DMS79 (cell line): ENCODE data around the gene ARFIP2.
A peak's percentile ranks its signal among the peaks of the same experiment; 100 is the strongest.
"Not testable (repeated sequence)": the region's sequence is repeated elsewhere in the genome, so short reads cannot be mapped to it uniquely, and the experiment has no call there.

Source experiments
- DNase-seq: peaks from one replicate; lab custom pipeline; 2025; lab: John Stamatoyannopoulos, UW

Gene ARFIP2

GRCh38 chr11:6481012-6481923, at the start of gene ARFIP2, which contains the start of gene TIMM10B:
TSS of gene ARFIP2 (minus strand) at chr11:6481331. CDS start at chr11:6480421, 910 bp downstream.
TSS of gene TIMM10B (plus strand) at chr11:6481501. CDS start at chr11:6481517, 16 bp downstream.
- DNase-seq: peak; percentile 94

GRCh38 chr11:6530848-6531247, 49.7 kb upstream of the ARFIP2 start:
- DNase-seq: no peak

GRCh38 chr11:6529266-6529665, 48.1 kb upstream of the ARFIP2 start:
- DNase-seq: no peak

- DNase-seq: no peak
Observed at GRCh38 chr11:6526411-6527135, 45.4 kb upstream of the ARFIP2 start.

- DNase-seq: no peak
Observed at GRCh38 chr11:6523253-6523652, 42.1 kb upstream of the ARFIP2 start.

GRCh38 chr11:6521946-6522345, 40.8 kb upstream of the ARFIP2 start:
- DNase-seq: not testable (repeated sequence)

- DNase-seq: no peak
Observed at GRCh38 chr11:6520265-6520664, 39.1 kb upstream of the ARFIP2 start.

- DNase-seq: no peak
Observed at GRCh38 chr11:6516865-6517264, 35.7 kb upstream of the ARFIP2 start.

GRCh38 chr11:6505577-6506240, 24.6 kb upstream of the ARFIP2 start:
- no peak for DNase-seq

- DNase-seq: no peak
Observed at GRCh38 chr11:6504166-6504565, 23.0 kb upstream of the ARFIP2 start.

- DNase-seq: no peak
Observed at GRCh38 chr11:6502382-6502781, 21.3 kb upstream of the ARFIP2 start.

GRCh38 chr11:6498544-6498943, 17.4 kb upstream of the ARFIP2 start:
- no peak for DNase-seq

GRCh38 chr11:6498121-6498520, 17.0 kb upstream of the ARFIP2 start:
- no peak for DNase-seq

GRCh38 chr11:6497069-6497839, 16.1 kb upstream of the ARFIP2 start, which contains the start of gene DNHD1:
TSS of gene DNHD1 (plus strand) at chr11:6497280. CDS start at chr11:6498216, 936 bp downstream.
- DNase-seq: no peak

GRCh38 chr11:6489306-6489705, 8.2 kb upstream of the ARFIP2 start:
- DNase-seq: no peak

GRCh38 chr11:6488821-6489220, 7.7 kb upstream of the ARFIP2 start:
- DNase-seq: no peak

- no peak for DNase-seq
Observed at GRCh38 chr11:6488342-6488741, 7.2 kb upstream of the ARFIP2 start.

- DNase-seq: no peak
Observed at GRCh38 chr11:6486938-6487337, 5.8 kb upstream of the ARFIP2 start.

- no peak for DNase-seq
Observed at GRCh38 chr11:6486256-6486655, 5.1 kb upstream of the ARFIP2 start.

- DNase-seq: no peak
Observed at GRCh38 chr11:6485661-6486060, 4.5 kb upstream of the ARFIP2 start.

- DNase-seq: no peak
Observed at GRCh38 chr11:6483015-6483414, 1.9 kb upstream of the ARFIP2 start.

- DNase-seq: no peak
Observed at GRCh38 chr11:6482441-6482840, 1.3 kb upstream of the ARFIP2 start.
